Stimulated activated CD8-positive, alpha-beta memory T cell treated with anti-CD3 and anti-CD28 coated beads, Interleukin-15, amount 100 ng/mL, for 24 hours (primary cell): Measurements from ENCODE around the gene EFNB2.

ENCODE experiments used
- DNase-seq: peaks from one replicate; pipeline ENCODE4 v3.0.0-alpha.2; 2020; ENCODE audit warnings: low read depth

The EFNB2 gene

GRCh38 chr13:106525865-106526264 is 9.6 kb downstream of the EFNB2 start:
- DNase-seq, result no peak

- no peak for DNase-seq
Observed at GRCh38 chr13:106524108-106524507, 11.4 kb downstream of the EFNB2 start.

GRCh38 chr13:106523576-106523975 is 11.9 kb downstream of the EFNB2 start:
- no peak for DNase-seq

- no peak for DNase-seq
Observed at GRCh38 chr13:106522898-106523525, 12.4 kb downstream of the EFNB2 start.

- no peak for DNase-seq
Observed at GRCh38 chr13:106522112-106522705, 13.3 kb downstream of the EFNB2 start.

- no peak for DNase-seq
Observed at GRCh38 chr13:106521095-106521799, 14.2 kb downstream of the EFNB2 start.

- no peak for DNase-seq
Observed at GRCh38 chr13:106520251-106521054, 15.0 kb downstream of the EFNB2 start.

GRCh38 chr13:106518512-106518911 is 16.9 kb downstream of the EFNB2 start:
- DNase-seq, result no peak

GRCh38 chr13:106517109-106517847 is 18.2 kb downstream of the EFNB2 start:
- DNase-seq, result no peak

GRCh38 chr13:106515635-106516254 is 19.7 kb downstream of the EFNB2 start:
- no peak for DNase-seq

GRCh38 chr13:106514928-106515634 is 20.4 kb downstream of the EFNB2 start:
- DNase-seq, result no peak

GRCh38 chr13:106513025-106513983 is 22.2 kb downstream of the EFNB2 start:
- no peak for DNase-seq

- DNase-seq, result no peak
Observed at GRCh38 chr13:106507560-106508274, 27.7 kb downstream of the EFNB2 start.

- DNase-seq, result no peak
Observed at GRCh38 chr13:106506286-106506685, 29.2 kb downstream of the EFNB2 start.

- no peak for DNase-seq
Observed at GRCh38 chr13:106505732-106506131, 29.7 kb downstream of the EFNB2 start.

GRCh38 chr13:106505295-106505694 is 30.2 kb downstream of the EFNB2 start:
- DNase-seq, result no peak

GRCh38 chr13:106503730-106504453 is 31.6 kb downstream of the EFNB2 start:
- DNase-seq, result no peak

GRCh38 chr13:106503272-106503671 is 32.2 kb downstream of the EFNB2 start:
- DNase-seq, result no peak
